Mesenchymal stem cell (in vitro differentiated cells and primary cell): Measurements from ENCODE around the gene APEX1.

ENCODE experiments used
- DNase-seq: peaks from one replicate; pipeline ENCODE4 v3.0.0-alpha.2; 2013
- H2AFZ ChIP-seq: one replicate; pipeline ENCODE4 v1.6.1; 2013; ENCODE audit warnings: low read depth, mild to moderate bottlenecking, control low read depth, inconsistent platforms, low read length, moderate library complexity
- H2AK5ac ChIP-seq: 2 replicates; pipeline ENCODE4 v1.6.1; 2013; ENCODE audit warnings: low read length, moderate library complexity, mild to moderate bottlenecking, inconsistent platforms; ENCODE audit not compliant: severe bottlenecking
- H2BK120ac ChIP-seq: one replicate; pipeline ENCODE4 v1.6.1; 2013; ENCODE audit warnings: low read depth, mild to moderate bottlenecking, inconsistent platforms, low read length, moderate library complexity
- H2BK12ac ChIP-seq, 2 experiments: one replicate each; pipeline ENCODE4 v1.6.1; 2013; ENCODE audit warnings: inconsistent platforms in 2 of 2, low read length in 2 of 2, mild to moderate bottlenecking in 2 of 2, moderate library complexity in 2 of 2, control low read depth in 1 of 2
- H2BK15ac ChIP-seq: one replicate; pipeline ENCODE4 v1.6.1; 2013; ENCODE audit warnings: mild to moderate bottlenecking, low read depth, inconsistent platforms; ENCODE audit not compliant: poor library complexity, severe bottlenecking
- H2BK5ac ChIP-seq: 2 replicates; pipeline ENCODE4 v1.6.1; 2013; ENCODE audit warnings: low read depth, mild to moderate bottlenecking, low read length, control low read depth, inconsistent platforms; ENCODE audit not compliant: poor library complexity, severe bottlenecking
- H3K14ac ChIP-seq, 2 experiments: one replicate each; pipeline ENCODE4 v1.6.1; 2013; ENCODE audit warnings: inconsistent platforms in 2 of 2, low read length in 2 of 2, control low read depth in 1 of 2, mild to moderate bottlenecking in 1 of 2, moderate library complexity in 1 of 2
- H3K18ac ChIP-seq, 2 experiments: one replicate each; pipeline ENCODE4 v1.6.1; 2013; ENCODE audit warnings: inconsistent platforms in 2 of 2, low read length in 2 of 2, control low read depth in 1 of 2, low read depth in 1 of 2, mild to moderate bottlenecking in 1 of 2
- H3K23ac ChIP-seq, 2 experiments: one replicate each; pipeline ENCODE4 v1.6.1; 2013; ENCODE audit warnings: inconsistent platforms in 2 of 2, low read length in 2 of 2, mild to moderate bottlenecking in 2 of 2, moderate library complexity in 2 of 2, control low read depth in 1 of 2
- H3K27ac ChIP-seq: 2 replicates; pipeline ENCODE4 v1.5.1; 2013; ENCODE audit warnings: mild to moderate bottlenecking, moderate library complexity, low read length, control low read depth, inconsistent platforms; ENCODE audit not compliant: poor library complexity, severe bottlenecking
- H3K27me3 ChIP-seq, 2 experiments: 2 replicates each; pipeline versions ENCODE4 v1.6.1 to v1.7.0; 2013; ENCODE audit warnings: low read length in 2 of 2, mild to moderate bottlenecking in 2 of 2, moderate library complexity in 2 of 2, control low read depth in 1 of 2, inconsistent platforms in 1 of 2; ENCODE audit not compliant: control insufficient read depth in 1 of 2, insufficient read depth in 1 of 2
- H3K36me3 ChIP-seq, 2 experiments: 2 replicates each; pipeline versions ENCODE4 v1.6.1 to v1.7.0; 2013; ENCODE audit warnings: low read length in 2 of 2, control low read depth in 1 of 2, inconsistent platforms in 1 of 2, low read depth in 1 of 2, mild to moderate bottlenecking in 1 of 2; ENCODE audit not compliant: insufficient read depth in 2 of 2, control insufficient read depth in 1 of 2
- H3K4ac ChIP-seq, 2 experiments: one replicate each; pipeline ENCODE4 v1.6.1; 2013; ENCODE audit warnings: inconsistent platforms in 2 of 2, low read length in 2 of 2, mild to moderate bottlenecking in 2 of 2, moderate library complexity in 2 of 2, control low read depth in 1 of 2, low read depth in 1 of 2
- H3K4me1 ChIP-seq: 2 replicates; pipeline ENCODE4 v1.6.1; 2013; ENCODE audit warnings: low read depth, low read length, control low read depth; ENCODE audit not compliant: control insufficient read depth, insufficient read depth
- H3K4me2 ChIP-seq: 2 replicates; pipeline ENCODE4 v1.6.1; 2013; ENCODE audit warnings: low read length, mild to moderate bottlenecking, inconsistent platforms; ENCODE audit not compliant: poor library complexity, severe bottlenecking
- H3K4me3 ChIP-seq, 2 experiments: 2 replicates each; pipeline versions ENCODE4 v1.5.1 to v1.7.0; 2013; ENCODE audit warnings: low read length in 2 of 2, mild to moderate bottlenecking in 2 of 2, control low read depth in 1 of 2, low read depth in 1 of 2; ENCODE audit not compliant: insufficient read depth in 1 of 2
- H3K79me1 ChIP-seq: replicated peaks from 2 replicates; pipeline ENCODE4 v1.6.1; 2013; ENCODE audit warnings: mild to moderate bottlenecking, control low read depth, low read length, inconsistent platforms; ENCODE audit not compliant: poor library complexity, severe bottlenecking
- H3K9ac ChIP-seq: 2 replicates; pipeline ENCODE4 v1.7.0; 2013; ENCODE audit warnings: mild to moderate bottlenecking, low read length, moderate library complexity
- H3K9me3 ChIP-seq: 2 replicates; pipeline ENCODE4 v1.7.0; 2013; ENCODE audit warnings: mild to moderate bottlenecking, low read length; ENCODE audit not compliant: control insufficient read depth
- H4K8ac ChIP-seq: one replicate; pipeline ENCODE4 v1.6.1; 2013; ENCODE audit warnings: inconsistent platforms, mild to moderate bottlenecking, low read length, moderate library complexity
- H4K91ac ChIP-seq: one replicate; pipeline ENCODE4 v1.6.1; 2013; ENCODE audit warnings: mild to moderate bottlenecking, low read length, inconsistent platforms
- WGBS: methylation state at CpG from one replicate; pipeline ENCODE4 v1.1.7; 2013; ENCODE audit warnings: mixed read lengths; 5-methylcytosine and 5-hydroxymethylcytosine counted together

APEX1 gene

GRCh38 chr14:20490563-20490962, 35.5 kb downstream of the APEX1 start:
- WGBS, result 59% methylated on average over 6 of the region's 6 CpGs
- Histone ChIP-seq H2BK15ac (no peak overlapping the region), H4K8ac (no peak overlapping the region), H2BK5ac (no peak overlapping the region), H3K4me3 (no peak overlapping the region), H2BK120ac (no peak overlapping the region), H3K4ac (no peak overlapping the region), H3K9ac (no peak overlapping the region), H2AFZ (no peak overlapping the region), H3K27me3 (peaks cover 0 to 31% of the 10 kb centered on the region in 2 experiments), H4K91ac (no peak overlapping the region), H3K4me1 (no peaks in the 10 kb centered on the region), H3K14ac (no peak overlapping the region), H2AK5ac (no peak overlapping the region), H3K23ac (peak overlapping the region in 1 of 2 experiments; percentile 87), H2BK12ac (no peak overlapping the region), H3K4me2 (no peak overlapping the region), H3K27ac (no peak overlapping the region), H3K9me3 (no peaks in the 10 kb centered on the region), H3K79me1 (no peaks in the 10 kb centered on the region), H3K18ac (no peak overlapping the region), H3K36me3 (no peaks in the 10 kb centered on the region)
- no peak for DNase-seq

GRCh38 chr14:20492486-20492885, 37.5 kb downstream of the APEX1 start:
- no peaks in the 10 kb centered on the region for H3K4me1 ChIP-seq

GRCh38 chr14:20493634-20494033, 38.6 kb downstream of the APEX1 start:
- H4K8ac ChIP-seq, result no peak overlapping the region
- H3K4me3 ChIP-seq, result no peak overlapping the region
- no CpG with 5 or more reads among the region's 2 CpGs for WGBS
- no peak overlapping the region for H3K23ac ChIP-seq
- no peaks in the 10 kb centered on the region for H3K4me1 ChIP-seq
- H3K4me2 ChIP-seq, result no peak overlapping the region
- no peaks in the 10 kb centered on the region for H3K79me1 ChIP-seq
- H3K27ac ChIP-seq, result no peak overlapping the region
- H3K9ac ChIP-seq, result no peak overlapping the region
- H2AFZ ChIP-seq, result no peak overlapping the region
- H2BK120ac ChIP-seq, result no peak overlapping the region
- no peak overlapping the region for H4K91ac ChIP-seq
- H3K18ac ChIP-seq, result no peak overlapping the region
- H2BK12ac ChIP-seq, result no peak overlapping the region
- H2BK15ac ChIP-seq, result no peak overlapping the region
- no peaks in the 10 kb centered on the region for H3K36me3 ChIP-seq
- no peak overlapping the region for H2AK5ac ChIP-seq
- H2BK5ac ChIP-seq, result no peak overlapping the region
- DNase-seq, result no peak
- H3K27me3 ChIP-seq, result peaks cover 0 to 15% of the 10 kb centered on the region in 2 experiments
- H3K14ac ChIP-seq, result no peak overlapping the region
- H3K9me3 ChIP-seq, result no peaks in the 10 kb centered on the region
- H3K4ac ChIP-seq, result no peak overlapping the region

More at GRCh38 chr14:20492486-20492885, 37.5 kb downstream of the APEX1 start:
- H2AK5ac ChIP-seq, result no peak overlapping the region
- H3K27me3 ChIP-seq, result peaks cover 0 to 19% of the 10 kb centered on the region in 2 experiments
- H2AFZ ChIP-seq, result no peak overlapping the region
- no peak overlapping the region for H2BK120ac ChIP-seq
- no peak for DNase-seq
- H3K9ac ChIP-seq, result no peak overlapping the region
- H3K27ac ChIP-seq, result no peak overlapping the region
- no peak overlapping the region for H3K14ac ChIP-seq
- no peak overlapping the region for H3K18ac ChIP-seq
- H3K9me3 ChIP-seq, result no peaks in the 10 kb centered on the region
- H3K4me2 ChIP-seq, result no peak overlapping the region
- no peak overlapping the region for H3K23ac ChIP-seq
- H4K8ac ChIP-seq, result no peak overlapping the region
- no peak overlapping the region for H3K4me3 ChIP-seq
- H3K79me1 ChIP-seq, result no peaks in the 10 kb centered on the region
- no peak overlapping the region for H3K4ac ChIP-seq
- H2BK5ac ChIP-seq, result no peak overlapping the region
- no peak overlapping the region for H2BK12ac ChIP-seq
- no peak overlapping the region for H2BK15ac ChIP-seq
- no peaks in the 10 kb centered on the region for H3K36me3 ChIP-seq
- no peak overlapping the region for H4K91ac ChIP-seq
- WGBS, result 93% methylated on average over 4 of the region's 4 CpGs

- WGBS, result 78% methylated on average over 8 of the region's 8 CpGs
- no peak overlapping the region for H4K8ac ChIP-seq
- H2AK5ac ChIP-seq, result no peak overlapping the region
- H3K36me3 ChIP-seq, result no peaks in the 10 kb centered on the region
- no peak overlapping the region for H4K91ac ChIP-seq
- no peaks in the 10 kb centered on the region for H3K79me1 ChIP-seq
- H2BK5ac ChIP-seq, result no peak overlapping the region
- H3K18ac ChIP-seq, result no peak overlapping the region
- H3K9me3 ChIP-seq, result no peaks in the 10 kb centered on the region
- no peak overlapping the region for H3K4me2 ChIP-seq
- H2AFZ ChIP-seq, result no peak overlapping the region
- H3K27me3 ChIP-seq, result peaks cover 0 to 8% of the 10 kb centered on the region in 2 experiments
- no peak overlapping the region for H2BK12ac ChIP-seq
- no peak overlapping the region for H3K14ac ChIP-seq
- no peak overlapping the region for H3K23ac ChIP-seq
- H3K4me3 ChIP-seq, result no peak overlapping the region
- no peak overlapping the region for H3K27ac ChIP-seq
- H3K4me1 ChIP-seq, result no peaks in the 10 kb centered on the region
- DNase-seq, result no peak
- no peak overlapping the region for H2BK120ac ChIP-seq
- H2BK15ac ChIP-seq, result no peak overlapping the region
- H3K9ac ChIP-seq, result no peak overlapping the region
- no peak overlapping the region for H3K4ac ChIP-seq
Measured at GRCh38 chr14:20494935-20495766, 40.1 kb downstream of the APEX1 start.
